MG63 (cell line): Measurements from ENCODE around the gene HDAC4. TPM values are rescaled to one million over a fixed set of nuclear protein-coding genes. Genes with fewer than 3 reads are reported as not detected.

Source experiments
- DNase-seq: peaks from one replicate; pipeline ENCODE4 v3.0.0-alpha.2; 2020
- H3K27me3 ChIP-seq: fragments of 250-450 bp; sonication (Bioruptor Pico); 2 replicates; pipeline ENCODE4 v1.5.1; 2020; ENCODE audit warnings: mild to moderate bottlenecking, moderate library complexity
- H3K36me3 ChIP-seq: fragments of 250-450 bp; sonication (Bioruptor Pico); 2 replicates; pipeline ENCODE4 v1.5.1; 2020; ENCODE audit warnings: mild to moderate bottlenecking, moderate library complexity
- H3K4me3 ChIP-seq: fragments of 250-450 bp; sonication (Bioruptor Pico); 2 replicates; pipeline ENCODE4 v1.5.1; 2020; ENCODE audit warnings: mild to moderate bottlenecking, moderate library complexity
- H3K9me3 ChIP-seq: fragments of 250-450 bp; sonication (Bioruptor Pico); 2 replicates; pipeline ENCODE4 v1.5.1; 2020; ENCODE audit warnings: mild to moderate bottlenecking, moderate library complexity
- total RNA-seq: library from RNA; depleted of rRNA; stranded (reverse); fragments of >200 nt; shearing (Covaris generic); gene quantifications from 2 replicates; pipeline ENCODE4 v1.2.3, GENCODE V29; 2014; ENCODE audit warnings: low replicate concordance

The HDAC4 gene
- total RNA-seq, 1 experiment from 2014 or later, result 27.3 TPM

- H3K36me3 ChIP-seq, result no peaks in the 10 kb centered on the region
- no peaks in the 10 kb centered on the region for H3K9me3 ChIP-seq
- H3K27me3 ChIP-seq, result no peaks in the 10 kb centered on the region
- no peak overlapping the region for H3K4me3 ChIP-seq
- DNase-seq, result no peak
These were observed 106.2 kb downstream of the HDAC4 start for GRCh38 chr2:239294571-239295054.

- Histone ChIP-seq H3K36me3 (no peaks in the 10 kb centered on the region), H3K4me3 (no peak overlapping the region), H3K9me3 (no peaks in the 10 kb centered on the region), H3K27me3 (no peaks in the 10 kb centered on the region)
- no peak for DNase-seq
These were observed 106.9 kb downstream of the HDAC4 start for GRCh38 chr2:239293775-239294430.

- H3K36me3 ChIP-seq, result no peaks in the 10 kb centered on the region
- no peak for DNase-seq
- H3K4me3 ChIP-seq, result no peak overlapping the region
- H3K27me3 ChIP-seq, result no peaks in the 10 kb centered on the region
- no peaks in the 10 kb centered on the region for H3K9me3 ChIP-seq
These were observed 107.7 kb downstream of the HDAC4 start for GRCh38 chr2:239292959-239293774.

- Histone ChIP-seq H3K4me3 (no peak overlapping the region), H3K27me3 (no peaks in the 10 kb centered on the region), H3K36me3 (no peaks in the 10 kb centered on the region), H3K9me3 (no peaks in the 10 kb centered on the region)
- no peak for DNase-seq
These were observed 108.3 kb downstream of the HDAC4 start for GRCh38 chr2:239292531-239292930.

GRCh38 chr2:239291475-239292350, 109.1 kb downstream of the HDAC4 start:
- DNase-seq, result no peak
- Histone ChIP-seq H3K36me3 (no peaks in the 10 kb centered on the region), H3K4me3 (no peak overlapping the region), H3K9me3 (no peaks in the 10 kb centered on the region), H3K27me3 (no peaks in the 10 kb centered on the region)

- Histone ChIP-seq H3K27me3 (no peaks in the 10 kb centered on the region), H3K4me3 (no peak overlapping the region), H3K36me3 (no peaks in the 10 kb centered on the region), H3K9me3 (no peaks in the 10 kb centered on the region)
- DNase-seq, result peak; percentile 66
These were observed 110.0 kb downstream of the HDAC4 start for GRCh38 chr2:239290618-239291474.

- no peak for DNase-seq
- Histone ChIP-seq H3K36me3 (no peaks in the 10 kb centered on the region), H3K27me3 (no peaks in the 10 kb centered on the region), H3K9me3 (no peaks in the 10 kb centered on the region), H3K4me3 (no peak overlapping the region)
These were observed 111.3 kb downstream of the HDAC4 start for GRCh38 chr2:239289545-239289944.

GRCh38 chr2:239288951-239289511, 111.8 kb downstream of the HDAC4 start:
- no peaks in the 10 kb centered on the region for H3K9me3 ChIP-seq
- DNase-seq, result peak; percentile 50
- H3K4me3 ChIP-seq, result peak overlapping the region; percentile 8; the same call in 1 of the 2 replicates
- H3K27me3 ChIP-seq, result no peaks in the 10 kb centered on the region
- H3K36me3 ChIP-seq, result no peaks in the 10 kb centered on the region

GRCh38 chr2:239288237-239288636, 112.6 kb downstream of the HDAC4 start:
- H3K27me3 ChIP-seq, result no peaks in the 10 kb centered on the region
- H3K9me3 ChIP-seq, result no peaks in the 10 kb centered on the region
- DNase-seq, result no peak
- H3K36me3 ChIP-seq, result no peaks in the 10 kb centered on the region
- H3K4me3 ChIP-seq, result no peak overlapping the region

- Histone ChIP-seq H3K4me3 (no peak overlapping the region), H3K27me3 (no peaks in the 10 kb centered on the region), H3K9me3 (no peaks in the 10 kb centered on the region), H3K36me3 (no peaks in the 10 kb centered on the region)
- no peak for DNase-seq
These were observed 113.4 kb downstream of the HDAC4 start for GRCh38 chr2:239287461-239287860.

- H3K4me3 ChIP-seq, result no peak overlapping the region
- no peaks in the 10 kb centered on the region for H3K9me3 ChIP-seq
- H3K27me3 ChIP-seq, result no peaks in the 10 kb centered on the region
- H3K36me3 ChIP-seq, result no peaks in the 10 kb centered on the region
- DNase-seq, result no peak
These were observed 113.9 kb downstream of the HDAC4 start for GRCh38 chr2:239286901-239287300.

- Histone ChIP-seq H3K9me3 (no peaks in the 10 kb centered on the region), H3K4me3 (no peak overlapping the region), H3K27me3 (no peaks in the 10 kb centered on the region), H3K36me3 (no peaks in the 10 kb centered on the region)
- DNase-seq, result no peak
These were observed 114.9 kb downstream of the HDAC4 start for GRCh38 chr2:239285932-239286230.

- Histone ChIP-seq H3K27me3 (no peaks in the 10 kb centered on the region), H3K4me3 (no peak overlapping the region), H3K36me3 (no peaks in the 10 kb centered on the region), H3K9me3 (no peaks in the 10 kb centered on the region)
- DNase-seq, result no peak
These were observed 115.5 kb downstream of the HDAC4 start for GRCh38 chr2:239285071-239285931.

- H3K9me3 ChIP-seq, result no peaks in the 10 kb centered on the region
- no peak overlapping the region for H3K4me3 ChIP-seq
- H3K36me3 ChIP-seq, result no peaks in the 10 kb centered on the region
- H3K27me3 ChIP-seq, result no peaks in the 10 kb centered on the region
- DNase-seq, result no peak
These were observed 116.6 kb downstream of the HDAC4 start for GRCh38 chr2:239283961-239284795.
